ENCODE results near the gene RFX2.
"Not testable (repeated sequence)": the region's sequence is repeated elsewhere in the genome, so short reads cannot be mapped to it uniquely, and the experiment has no call there.

Gene RFX2

GRCh38 chr19:5964816-5965565 lies 145.3 kb downstream of the RFX2 start:
- no peak for DNase-seq

- DNase-seq = no peak
Measured at GRCh38 chr19:5963855-5964254, 146.4 kb downstream of the RFX2 start.

GRCh38 chr19:5963259-5963658 lies 147.0 kb downstream of the RFX2 start:
- not testable (repeated sequence) for DNase-seq

- no peak for DNase-seq
Measured at GRCh38 chr19:5961969-5962945, 148.0 kb downstream of the RFX2 start.

- DNase-seq = not testable (repeated sequence)
Measured at GRCh38 chr19:5961641-5961968, 148.7 kb downstream of the RFX2 start.

- no peak for DNase-seq
Measured at GRCh38 chr19:5960005-5961001, 150.0 kb downstream of the RFX2 start.

GRCh38 chr19:5959260-5960004 lies 150.9 kb downstream of the RFX2 start:
- DNase-seq = no peak

GRCh38 chr19:5958851-5959122 lies 151.5 kb downstream of the RFX2 start:
- no peak for DNase-seq

- DNase-seq = no peak
Measured at GRCh38 chr19:5958074-5958850, 152.0 kb downstream of the RFX2 start.

GRCh38 chr19:5957170-5957569 lies 153.1 kb downstream of the RFX2 start:
- DNase-seq = no peak

GRCh38 chr19:5956728-5957127 lies 153.6 kb downstream of the RFX2 start:
- DNase-seq = no peak

- no peak for DNase-seq
Measured at GRCh38 chr19:5956323-5956722, 154.0 kb downstream of the RFX2 start.

- DNase-seq = no peak
Measured at GRCh38 chr19:5955636-5955935, 154.7 kb downstream of the RFX2 start.

- no peak for DNase-seq
Measured at GRCh38 chr19:5954293-5954692, 156.0 kb downstream of the RFX2 start.

GRCh38 chr19:5953680-5954213 lies 156.6 kb downstream of the RFX2 start:
- no peak for DNase-seq

GRCh38 chr19:5953030-5953589 lies 157.2 kb downstream of the RFX2 start:
- no peak for DNase-seq

GRCh38 chr19:5952193-5953029 lies 157.9 kb downstream of the RFX2 start:
- no peak for DNase-seq

- no peak for DNase-seq
Measured at GRCh38 chr19:5951338-5951861, 158.9 kb downstream of the RFX2 start.

GRCh38 chr19:5950741-5951140 lies 159.6 kb downstream of the RFX2 start:
- DNase-seq = no peak

GRCh38 chr19:5949792-5950305 lies 160.5 kb downstream of the RFX2 start:
- DNase-seq = no peak
